Measurements from ENCODE around the gene UBE2D2. TPM values are rescaled to one million over a fixed set of nuclear protein-coding genes. Genes with fewer than 3 reads are reported as not detected.
"Not testable (repeated sequence)": the region's sequence is repeated elsewhere in the genome, so short reads cannot be mapped to it uniquely, and the experiment has no call there.

The UBE2D2 gene
- total RNA-seq, 6 donors from 2014 or later = 61.8 to 106 (median 86.7) TPM

GRCh38 chr5:139592289-139592688 lies 31.1 kb downstream of the UBE2D2 start:
- peaks cover 15 to 43% (median 26%) of the 10 kb centered on the region in 4 donors for H3K4me1 ChIP-seq
- TF ChIP-seq POLR2A (IDR thresholded peaks at IDR 0.05) (no peak), POLR2AphosphoS5 (IDR thresholded peaks at IDR 0.05) (no peak), CTCF (IDR thresholded peaks at IDR 0.05) (no peak), EP300 (IDR thresholded peaks at IDR 0.05) (no peak)
- 90 to 92% methylated on average over 3 of the region's 3 CpGs for WGBS, 2 donors
- H3K27ac ChIP-seq = no peak overlapping the region
- H3K36me3 ChIP-seq = peaks cover 0 to 6% (median 0%) of the 10 kb centered on the region in 4 donors
- no peak overlapping the region for H3K4me3 ChIP-seq
- H3K27me3 ChIP-seq = no peaks in the 10 kb centered on the region
- DNase-seq (no peak), ATAC-seq (ENCODE audit: low FRiP score in 2 of 2) (no peak)
- no peaks in the 10 kb centered on the region for H3K9me3 ChIP-seq

- not testable (repeated sequence) for ATAC-seq (ENCODE audit: low FRiP score in 2 of 2)
Observed at GRCh38 chr5:139593076-139593475, 31.9 kb downstream of the UBE2D2 start.

GRCh38 chr5:139593716-139594319 lies 32.7 kb downstream of the UBE2D2 start:
- no peaks in the 10 kb centered on the region for H3K9me3 ChIP-seq
- WGBS, 2 donors = 37 to 46% methylated on average over 3 of the region's 3 CpGs
- TF ChIP-seq POLR2AphosphoS5 (IDR thresholded peaks at IDR 0.05) = no peak
- TF ChIP-seq POLR2A (IDR thresholded peaks at IDR 0.05) = no peak
- no peak for TF ChIP-seq EP300 (IDR thresholded peaks at IDR 0.05)
- no peak for TF ChIP-seq CTCF (IDR thresholded peaks at IDR 0.05)
- H3K36me3 ChIP-seq = peaks cover 0 to 2% (median 0%) of the 10 kb centered on the region in 4 donors
- no peak overlapping the region for H3K4me3 ChIP-seq
- ATAC-seq (ENCODE audit: low FRiP score in 2 of 2) (peak in 1 of 2 donors; percentile 14), DNase-seq (no peak)
- H3K27ac ChIP-seq = peak overlapping the region in 1 of 4 donors; percentile 52
- no peaks in the 10 kb centered on the region for H3K27me3 ChIP-seq
- H3K4me1 ChIP-seq = peaks cover 15 to 40% (median 22%) of the 10 kb centered on the region in 4 donors

More at GRCh38 chr5:139593076-139593475, 31.9 kb downstream of the UBE2D2 start:
- not testable (repeated sequence) for H3K9me3 ChIP-seq, DNase-seq, H3K36me3 ChIP-seq, H3K27ac ChIP-seq, H3K27me3 ChIP-seq, H3K4me3 ChIP-seq
- H3K4me1 ChIP-seq = peaks cover 15 to 45% (median 24%) of the 10 kb centered on the region in 4 donors
- 86 to 91% methylated on average over 8 of the region's 8 CpGs for WGBS, 2 donors

- no peak for DNase-seq
- H3K27me3 ChIP-seq = no peaks in the 10 kb centered on the region
- H3K27ac ChIP-seq = no peak overlapping the region
- H3K9me3 ChIP-seq = no peaks in the 10 kb centered on the region
- H3K4me3 ChIP-seq = no peak overlapping the region
- peaks cover 7 to 20% (median 18%) of the 10 kb centered on the region in 4 donors for H3K36me3 ChIP-seq
- peaks cover 8 to 18% (median 11%) of the 10 kb centered on the region in 4 donors for H3K4me1 ChIP-seq
- TF ChIP-seq CTCF (IDR thresholded peaks at IDR 0.05) (no peak), EP300 (IDR thresholded peaks at IDR 0.05) (no peak), POLR2A (IDR thresholded peaks at IDR 0.05) (no peak), POLR2AphosphoS5 (IDR thresholded peaks at IDR 0.05) (no peak)
- ATAC-seq (ENCODE audit: low FRiP score in 2 of 2) = no peak
Observed at GRCh38 chr5:139597134-139597533, 36.0 kb downstream of the UBE2D2 start.

- not testable (repeated sequence) for ATAC-seq (ENCODE audit: low FRiP score in 2 of 2); H3K27ac ChIP-seq; H3K4me3 ChIP-seq; H3K9me3 ChIP-seq; DNase-seq; H3K27me3 ChIP-seq
- 95 to 100% methylated on average over 5 of the region's 5 CpGs for WGBS, 2 donors
- H3K36me3 ChIP-seq = peaks cover 15 to 34% (median 30%) of the 10 kb centered on the region in 4 donors
- H3K4me1 ChIP-seq = peaks cover 6 to 17% (median 10%) of the 10 kb centered on the region in 4 donors
Observed at GRCh38 chr5:139598601-139598965, 37.4 kb downstream of the UBE2D2 start.

- TF ChIP-seq EP300 (IDR thresholded peaks at IDR 0.05) (no peak), POLR2A (IDR thresholded peaks at IDR 0.05) (no peak), CTCF (IDR thresholded peaks at IDR 0.05) (no peak)
- no peak overlapping the region for H3K4me3 ChIP-seq
- WGBS, 2 donors = 87 to 91% methylated on average over 7 of the region's 7 CpGs
- H3K9me3 ChIP-seq = no peaks in the 10 kb centered on the region
- no peak for DNase-seq
- H3K4me1 ChIP-seq = peaks cover 0 to 8% (median 0%) of the 10 kb centered on the region in 4 donors
- H3K27me3 ChIP-seq = no peaks in the 10 kb centered on the region
- H3K27ac ChIP-seq = no peak overlapping the region
- ATAC-seq (ENCODE audit: low FRiP score in 2 of 2) = no peak
- peaks cover 15 to 44% (median 31%) of the 10 kb centered on the region in 4 donors for H3K36me3 ChIP-seq
Observed at GRCh38 chr5:139600336-139600949, 39.3 kb downstream of the UBE2D2 start.

All from upper lobe of left lung (tissue), 6 donors.